HG03064 (cell line): ENCODE measurements around the gene ADAP1.
"Not testable (repeated sequence)": the region's sequence is repeated elsewhere in the genome, so short reads cannot be mapped to it uniquely, and the experiment has no call there.

Experiments used
- ATAC-seq: cut with Tn5 transposase; IDR thresholded peaks from one replicate; pipeline ENCODE4 v1.9.1; 2021; ENCODE audit warnings: low read depth; ENCODE audit not compliant: unreplicated experiment

Gene ADAP1

DNA sequence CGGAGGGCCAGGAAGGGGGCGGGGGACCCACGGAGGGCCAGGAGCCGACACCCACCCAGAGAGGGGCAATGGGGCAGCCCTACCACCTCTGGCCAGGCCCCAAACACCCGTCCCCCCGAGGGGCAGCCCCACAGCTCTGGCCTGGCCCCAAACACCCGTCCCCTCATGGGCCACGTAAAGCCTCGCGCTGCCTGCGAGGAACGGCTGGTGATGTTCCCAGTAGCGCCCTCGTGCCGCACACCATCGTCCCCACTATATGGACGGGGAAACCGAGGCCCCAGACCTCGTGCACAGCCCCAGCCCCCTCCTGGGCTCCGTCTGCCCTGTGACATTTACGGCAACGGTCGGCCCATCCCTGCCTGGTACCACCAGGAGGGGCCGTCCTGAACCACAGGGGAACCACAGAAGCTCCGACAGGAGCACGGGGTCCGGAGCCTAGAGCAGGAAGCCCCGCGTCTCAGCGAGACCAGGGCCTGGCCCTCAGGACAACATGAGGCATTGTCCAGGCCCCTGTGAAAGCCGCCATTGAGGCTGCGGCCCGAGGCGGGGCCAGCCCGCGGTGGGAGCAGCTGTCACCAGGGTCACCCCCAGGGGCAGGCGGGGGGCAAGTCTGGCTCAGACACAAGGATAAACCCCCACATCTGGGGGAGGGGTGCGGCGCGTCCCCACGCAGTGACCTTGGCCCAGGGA, 42.5 kb downstream of the ADAP1 start:
- no peak for ATAC-seq

DNA sequence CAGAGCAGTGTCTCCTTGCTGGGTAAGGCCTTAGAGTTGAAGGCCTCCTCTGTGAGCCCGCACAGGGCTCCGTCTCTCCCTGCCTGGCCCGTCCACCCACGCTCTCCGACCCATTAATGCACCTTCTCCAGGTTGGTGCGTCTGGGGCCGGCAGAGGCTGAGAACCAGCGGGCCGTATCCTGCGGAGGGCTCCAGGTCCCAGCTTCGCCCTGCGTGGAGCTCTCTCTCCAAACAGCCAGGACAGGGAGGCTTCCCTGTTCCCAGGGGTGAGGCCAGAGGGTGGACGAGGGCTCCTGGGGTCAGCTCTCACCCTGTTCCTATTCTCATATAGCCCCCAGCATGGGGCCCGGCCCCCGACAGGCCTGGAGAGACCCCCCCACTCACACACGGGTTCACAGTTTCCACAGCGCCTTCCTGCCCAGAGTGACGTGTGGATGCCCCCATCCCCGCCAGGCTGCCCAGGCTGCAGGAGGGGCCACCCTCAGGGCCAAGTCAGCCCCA, 43.5 kb downstream of the ADAP1 start:
- no peak for ATAC-seq

DNA sequence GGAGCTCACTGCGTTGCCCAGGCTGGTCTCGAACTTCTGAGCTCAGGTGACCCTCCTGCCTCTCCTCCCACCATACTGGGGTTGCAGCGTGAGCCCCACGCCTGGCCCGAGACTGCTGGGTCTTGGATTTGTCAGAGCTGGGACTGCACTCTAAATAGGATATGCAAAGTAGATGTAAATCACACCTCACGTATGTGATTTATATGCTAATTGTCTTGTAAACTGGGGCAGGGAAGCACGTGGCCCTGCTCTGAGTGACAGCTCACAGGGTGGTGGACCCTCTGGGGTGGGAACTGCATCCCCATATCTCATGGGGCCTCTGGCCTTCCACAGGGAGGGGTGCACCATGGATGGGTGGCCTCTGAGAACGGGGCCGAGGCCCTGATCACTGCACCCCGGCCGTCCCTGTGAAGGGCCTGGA, 44.0 kb downstream of the ADAP1 start:
- ATAC-seq = no peak

DNA sequence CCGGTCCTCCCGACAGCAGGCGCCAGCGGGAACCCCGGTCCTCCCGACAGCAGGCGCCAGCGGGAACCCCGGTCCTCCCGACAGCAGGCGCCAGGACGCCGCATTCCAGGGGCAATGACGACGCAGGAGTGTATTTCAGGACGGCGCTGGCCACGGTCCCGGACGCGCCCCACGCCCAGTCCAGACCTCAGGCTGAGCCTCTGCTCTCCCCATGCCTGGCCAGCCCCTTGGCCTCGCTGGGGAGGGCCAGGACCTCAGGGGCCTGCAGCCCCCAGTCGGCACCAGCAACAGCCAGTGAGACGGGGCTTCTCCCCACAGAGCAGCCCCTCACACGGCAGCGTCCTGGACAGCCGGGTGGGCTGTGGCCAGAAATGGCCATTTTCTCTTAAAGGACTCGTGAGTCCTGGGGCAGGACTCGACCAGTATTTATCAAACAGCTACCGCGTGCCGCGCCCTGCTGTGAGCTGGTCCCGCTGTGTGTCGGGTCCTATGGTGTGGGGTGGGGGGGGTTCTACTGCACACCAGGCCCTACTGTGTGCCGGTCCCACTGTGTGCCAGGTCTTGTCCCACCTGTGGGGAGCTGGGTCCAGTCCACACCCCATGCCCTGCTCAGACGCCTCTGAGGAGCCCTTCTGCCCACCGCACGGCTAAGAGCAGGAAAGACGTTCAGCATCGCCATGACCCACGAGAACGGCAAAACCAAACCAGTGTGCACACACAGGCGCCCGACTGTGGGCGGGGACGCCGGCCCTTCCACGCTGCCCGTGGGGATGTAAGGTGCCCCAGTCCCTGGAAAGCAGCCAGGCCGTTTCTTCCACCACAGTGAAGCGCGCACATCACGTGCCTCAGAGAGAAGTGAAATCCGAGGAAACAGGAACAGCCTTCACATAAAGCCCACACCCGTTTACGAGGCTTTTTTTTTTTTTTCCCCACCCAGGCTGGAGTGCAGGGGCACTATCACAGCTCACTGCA, 44.8 kb downstream of the ADAP1 start:
- no peak for ATAC-seq

DNA sequence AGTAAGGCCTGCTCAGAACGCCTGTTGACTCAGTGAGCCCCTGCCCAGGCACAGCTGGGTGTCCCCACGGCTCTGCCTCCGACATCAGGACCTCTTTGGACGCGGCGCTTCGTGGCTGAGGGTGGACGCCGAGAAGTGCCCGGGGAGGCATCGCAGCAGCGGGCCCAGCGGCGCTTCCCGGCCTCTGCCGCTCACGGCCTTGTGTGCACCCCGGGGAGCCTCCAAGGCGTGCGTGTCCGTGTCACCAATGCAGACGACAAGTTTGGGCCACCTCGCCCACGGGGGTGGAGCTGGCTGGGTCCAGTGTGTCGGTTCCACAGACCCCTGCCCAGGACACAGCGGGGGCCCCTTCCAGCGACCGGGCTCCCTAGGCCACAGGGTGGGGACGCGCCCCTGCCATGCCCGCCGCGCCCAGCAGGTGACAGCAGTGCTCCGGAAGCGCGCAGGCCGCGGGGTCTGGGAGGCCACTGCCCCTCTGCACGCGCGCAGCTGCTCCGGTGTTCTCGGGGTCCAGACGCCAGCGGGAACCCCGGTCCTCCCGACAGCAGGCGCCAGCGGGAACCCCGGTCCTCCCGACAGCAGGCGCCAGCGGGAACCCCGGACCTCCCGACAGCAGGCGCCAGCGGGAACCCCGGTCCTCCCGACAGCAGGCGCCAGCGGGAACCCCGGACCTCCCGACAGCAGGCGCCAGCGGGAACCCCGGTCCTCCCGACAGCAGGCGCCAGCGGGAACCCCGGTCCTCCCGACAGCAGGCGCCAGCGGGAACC, 45.7 kb downstream of the ADAP1 start:
- not testable (repeated sequence) for ATAC-seq

DNA sequence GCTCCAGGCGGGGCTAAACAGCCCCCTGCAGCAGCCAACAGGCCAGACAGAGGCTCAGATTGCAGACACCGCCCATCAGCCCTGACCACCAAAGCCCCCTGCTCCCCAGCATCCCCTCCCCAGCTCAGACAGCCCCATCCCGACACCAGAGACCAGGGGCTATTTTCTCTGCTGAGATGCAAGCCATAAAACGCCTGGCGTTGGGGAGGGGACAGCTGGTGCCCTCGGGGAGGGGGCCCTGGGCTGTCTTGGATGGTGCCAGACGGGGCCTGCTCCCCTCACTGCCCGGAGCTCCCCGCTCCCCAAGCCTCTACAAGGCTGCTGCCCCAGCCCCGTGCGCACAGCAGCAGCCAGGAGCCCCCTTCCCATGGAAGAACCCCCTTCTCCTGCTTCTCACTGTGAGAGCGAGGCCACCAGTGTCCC, 46.3 kb downstream of the ADAP1 start:
- no peak for ATAC-seq

DNA sequence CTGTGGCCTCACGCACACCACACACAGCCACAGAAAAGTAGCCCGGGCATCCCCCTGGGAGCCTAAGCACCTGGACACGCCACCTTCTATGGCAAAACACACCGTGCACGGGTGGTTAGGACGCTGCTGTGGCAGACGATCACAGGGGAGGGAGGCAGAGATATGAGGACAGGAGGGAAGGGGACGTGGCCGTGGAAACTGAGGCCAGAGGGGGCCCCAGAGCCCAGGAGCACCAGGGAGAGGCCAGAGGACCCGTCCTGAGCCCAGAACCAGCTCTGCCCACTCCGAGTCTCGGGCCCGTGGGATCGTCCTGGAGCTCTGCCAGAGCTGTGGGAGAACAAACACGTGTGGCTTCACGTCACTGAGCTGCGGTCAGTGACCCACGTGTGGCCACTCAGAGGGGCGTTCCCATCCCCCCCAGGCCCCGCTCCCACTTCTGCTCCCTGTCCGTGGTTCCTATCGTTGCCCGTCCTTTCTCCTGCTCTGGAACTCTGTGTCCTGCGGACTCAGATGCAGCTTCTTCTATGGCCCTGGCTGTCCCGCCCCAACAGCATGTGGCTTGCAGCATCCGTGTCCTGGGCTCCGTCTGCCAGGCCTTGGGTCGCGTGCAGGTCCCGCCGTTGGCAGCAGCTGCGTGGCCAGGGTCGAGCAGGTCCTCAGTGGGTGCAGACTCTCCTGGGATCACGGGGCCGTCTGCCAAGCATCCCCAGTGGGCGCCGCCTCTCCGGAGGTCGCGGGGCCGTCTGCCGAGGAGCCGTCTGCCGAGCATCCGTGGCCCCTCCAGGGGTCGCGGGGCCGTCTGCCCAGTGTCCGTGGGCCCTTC, 47.1 kb downstream of the ADAP1 start:
- ATAC-seq = no peak

DNA sequence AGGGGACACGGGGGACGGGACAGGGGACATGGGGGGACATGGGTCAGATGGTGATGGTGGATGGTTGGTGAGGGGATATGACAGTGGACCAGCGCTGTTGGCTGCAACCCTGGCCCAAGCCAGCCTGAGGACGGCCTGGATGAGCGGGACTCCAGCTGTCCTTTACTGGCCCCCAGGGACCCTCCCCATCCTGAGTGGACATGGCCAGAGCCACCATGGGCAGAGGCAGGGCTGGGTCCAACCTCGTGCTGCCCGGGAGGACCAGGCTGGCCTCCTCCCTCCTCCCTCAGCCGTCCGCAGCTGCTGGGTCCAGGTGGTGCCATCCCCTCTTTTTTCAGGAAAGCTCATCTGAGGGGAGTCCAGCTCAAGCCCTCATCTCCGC, 47.7 kb downstream of the ADAP1 start:
- ATAC-seq = no peak

DNA sequence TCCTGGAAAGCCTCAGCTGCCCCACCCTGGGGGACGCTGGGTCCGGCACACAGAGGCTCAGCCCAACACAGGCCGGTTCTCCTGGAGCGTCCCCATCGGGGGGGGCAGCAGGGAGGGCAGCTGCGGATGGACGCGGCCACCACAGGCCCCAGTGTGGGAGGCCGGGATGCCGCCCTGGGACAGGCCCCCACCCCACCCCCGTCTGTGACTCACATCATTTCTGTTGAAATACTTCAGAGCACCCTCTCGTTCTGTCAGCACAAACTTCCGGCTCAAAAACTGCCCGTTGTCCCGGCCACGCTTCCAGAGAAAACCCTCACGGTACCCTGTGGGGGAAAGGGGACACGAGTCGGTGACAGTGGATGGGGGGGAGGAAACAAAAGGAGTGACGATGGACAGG, 49.6 kb downstream of the ADAP1 start:
- no peak for ATAC-seq

DNA sequence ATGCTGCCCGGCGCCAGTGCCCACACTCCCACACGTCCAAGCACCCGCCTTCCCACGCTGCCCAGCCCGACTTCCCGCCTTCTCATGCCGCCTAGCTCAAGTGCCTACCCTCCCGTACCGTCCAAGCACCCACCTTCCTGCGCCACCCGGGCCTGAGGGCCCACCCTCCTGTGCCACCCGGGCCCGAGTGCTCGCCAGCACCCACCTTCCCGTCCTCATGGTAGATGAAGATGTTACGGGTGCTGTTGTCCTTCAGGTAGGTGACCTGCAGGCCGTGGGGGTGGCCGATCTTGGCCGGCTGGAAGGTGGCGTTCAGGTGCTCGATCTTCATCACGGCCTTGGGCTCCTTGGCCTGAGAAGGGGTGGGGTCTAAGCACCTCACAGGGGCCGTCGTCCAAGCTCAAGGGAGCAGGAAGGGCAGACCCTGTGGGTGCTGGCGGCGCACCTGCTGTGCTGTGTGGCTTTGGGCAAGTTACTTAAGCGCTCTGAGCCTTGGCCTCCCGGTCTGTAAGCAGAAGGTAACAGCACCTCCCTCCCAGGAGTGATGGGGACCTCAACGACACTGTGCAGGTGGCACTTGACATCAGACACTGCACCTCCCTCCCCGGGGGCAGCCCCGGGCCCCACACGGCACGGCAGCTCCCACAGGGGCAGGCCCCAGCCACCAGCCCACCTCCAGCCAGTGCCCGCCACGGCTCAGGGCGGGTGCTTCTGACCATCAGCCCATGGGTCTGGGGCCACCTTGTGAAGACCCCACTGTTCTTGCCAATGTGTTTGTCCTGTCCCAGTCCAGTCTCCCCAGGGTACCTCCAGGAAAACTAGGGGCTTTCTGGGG, 50.3 kb downstream of the ADAP1 start:
- no peak for ATAC-seq

DNA sequence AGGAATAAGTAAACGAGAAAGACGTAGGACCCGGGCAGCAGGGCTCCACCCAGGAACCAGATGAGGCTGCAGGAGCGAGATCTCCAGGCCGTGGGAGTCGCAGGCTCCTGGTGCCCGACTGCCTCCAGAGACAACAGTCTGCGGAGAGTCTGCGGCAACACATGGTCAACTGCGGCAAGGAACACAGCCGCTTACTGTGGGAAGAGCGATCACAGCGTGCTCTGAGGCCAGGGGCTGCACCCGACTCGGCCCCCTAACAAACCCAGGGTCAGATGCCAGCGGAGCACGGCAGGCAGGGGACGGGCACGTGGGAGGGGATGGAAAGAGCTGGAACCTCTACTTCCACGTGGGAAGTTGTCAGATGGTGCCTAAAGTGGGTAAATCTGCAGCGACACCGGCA, 51.5 kb downstream of the ADAP1 start:
- no peak for ATAC-seq

DNA sequence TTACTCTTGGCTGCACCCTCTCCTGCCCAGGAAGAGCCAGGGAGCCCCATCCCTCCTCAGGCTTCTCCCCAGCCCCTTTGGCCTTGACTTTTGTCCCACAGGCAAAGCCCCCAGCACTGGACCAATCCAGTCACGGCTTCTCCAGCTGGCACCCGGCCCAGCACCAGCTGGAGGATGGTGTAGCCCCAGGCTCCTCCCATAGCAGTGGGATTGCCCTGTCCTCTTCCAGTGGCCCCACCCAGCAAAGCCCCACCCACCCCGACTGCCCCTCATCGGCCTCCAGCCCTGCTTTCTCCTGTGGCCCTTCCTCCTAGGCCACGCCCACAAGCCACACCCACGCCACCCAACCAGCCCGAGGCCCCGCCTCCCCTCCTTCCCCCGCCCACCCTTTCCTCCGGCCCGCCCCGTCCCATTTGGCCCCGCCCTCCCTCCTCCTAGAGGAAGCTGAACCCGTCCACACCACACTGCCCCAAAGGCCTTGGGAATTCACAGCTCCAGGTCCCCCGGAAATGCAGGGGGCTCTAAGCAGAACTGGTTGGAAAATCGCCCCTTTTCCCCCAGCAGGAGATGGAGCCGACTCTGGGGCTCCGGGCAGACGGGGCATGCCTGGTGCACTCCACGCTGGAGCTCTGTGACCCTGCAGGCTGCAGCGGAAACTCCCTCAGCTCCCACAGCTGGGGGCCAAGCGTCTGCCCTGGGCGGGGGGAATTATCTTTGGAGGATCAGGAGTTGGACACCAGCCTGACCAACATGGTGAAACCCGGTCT, 52.9 kb downstream of the ADAP1 start:
- no peak for ATAC-seq

DNA sequence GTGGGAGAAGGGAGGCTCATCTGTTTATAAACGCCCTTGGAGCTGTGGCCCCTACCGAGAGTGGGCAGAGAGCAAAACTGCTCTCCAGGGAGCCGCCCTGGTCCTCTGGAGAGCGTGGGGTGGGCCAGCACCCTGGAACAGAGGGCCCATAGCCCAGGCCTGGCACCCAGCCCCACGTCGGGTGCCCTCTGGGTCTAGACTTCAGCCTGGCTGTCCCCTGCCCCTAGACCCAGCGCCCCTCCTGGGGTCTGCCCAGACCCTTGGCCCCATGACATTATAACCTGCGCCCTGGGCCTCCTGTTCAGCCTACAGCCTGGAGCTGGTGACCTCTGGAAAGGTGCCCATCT, 53.5 kb downstream of the ADAP1 start:
- ATAC-seq = no peak

DNA sequence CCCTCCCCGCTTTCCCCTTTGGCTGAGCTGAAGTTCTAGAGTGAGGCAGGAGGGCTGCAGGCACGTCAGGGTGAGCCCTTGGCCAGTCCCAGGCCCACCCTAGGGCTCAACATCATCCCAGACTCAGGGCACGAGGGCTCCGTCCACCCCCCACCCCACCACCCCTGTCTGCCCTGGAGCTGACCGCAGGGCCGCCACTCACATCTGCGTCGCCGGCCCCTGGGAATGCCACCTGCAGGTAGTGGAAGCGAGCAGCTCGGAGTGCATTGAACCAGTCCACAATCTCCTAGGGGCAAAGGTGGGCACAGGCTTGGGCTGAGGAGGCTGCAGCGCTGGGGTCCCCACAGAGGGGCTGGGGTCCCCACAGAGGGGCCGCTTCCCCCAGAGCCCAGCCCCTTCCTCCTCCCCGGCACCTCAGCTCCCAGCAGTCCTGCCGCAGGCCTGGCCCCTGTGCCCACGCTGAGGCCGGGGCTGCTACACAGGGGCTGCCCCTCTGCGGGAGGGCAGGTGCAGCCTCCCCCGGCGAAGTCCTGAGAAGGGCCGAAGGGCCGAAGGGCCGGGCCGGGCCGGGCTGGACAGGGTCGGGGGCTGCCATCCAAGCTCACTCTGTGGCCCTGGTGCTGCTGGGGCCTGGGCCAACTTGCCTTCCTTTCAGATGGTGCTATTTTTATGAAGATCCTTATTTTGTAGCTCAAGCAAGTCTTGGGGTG, 54.0 kb downstream of the ADAP1 start:
- ATAC-seq = no peak

DNA sequence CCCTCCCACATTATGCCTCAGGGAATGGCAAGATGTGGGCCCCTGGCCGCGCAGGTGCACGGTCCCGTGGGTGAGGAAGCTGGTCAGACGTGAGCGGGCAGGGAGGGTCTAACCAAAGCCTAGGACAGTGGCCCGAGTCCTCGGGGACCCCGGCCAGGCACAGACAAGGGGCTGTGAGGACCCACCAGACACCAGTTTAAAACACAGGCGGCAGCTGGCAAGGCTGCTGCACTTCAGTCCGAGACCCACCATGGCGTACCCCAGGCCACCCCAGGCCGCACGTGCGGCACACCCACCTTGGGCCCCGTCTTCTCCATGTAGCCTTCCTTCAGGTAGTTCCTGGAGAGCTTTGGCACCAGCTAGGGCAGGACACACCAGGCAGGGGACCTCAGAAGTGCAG, 54.7 kb downstream of the ADAP1 start:
- no peak for ATAC-seq

DNA sequence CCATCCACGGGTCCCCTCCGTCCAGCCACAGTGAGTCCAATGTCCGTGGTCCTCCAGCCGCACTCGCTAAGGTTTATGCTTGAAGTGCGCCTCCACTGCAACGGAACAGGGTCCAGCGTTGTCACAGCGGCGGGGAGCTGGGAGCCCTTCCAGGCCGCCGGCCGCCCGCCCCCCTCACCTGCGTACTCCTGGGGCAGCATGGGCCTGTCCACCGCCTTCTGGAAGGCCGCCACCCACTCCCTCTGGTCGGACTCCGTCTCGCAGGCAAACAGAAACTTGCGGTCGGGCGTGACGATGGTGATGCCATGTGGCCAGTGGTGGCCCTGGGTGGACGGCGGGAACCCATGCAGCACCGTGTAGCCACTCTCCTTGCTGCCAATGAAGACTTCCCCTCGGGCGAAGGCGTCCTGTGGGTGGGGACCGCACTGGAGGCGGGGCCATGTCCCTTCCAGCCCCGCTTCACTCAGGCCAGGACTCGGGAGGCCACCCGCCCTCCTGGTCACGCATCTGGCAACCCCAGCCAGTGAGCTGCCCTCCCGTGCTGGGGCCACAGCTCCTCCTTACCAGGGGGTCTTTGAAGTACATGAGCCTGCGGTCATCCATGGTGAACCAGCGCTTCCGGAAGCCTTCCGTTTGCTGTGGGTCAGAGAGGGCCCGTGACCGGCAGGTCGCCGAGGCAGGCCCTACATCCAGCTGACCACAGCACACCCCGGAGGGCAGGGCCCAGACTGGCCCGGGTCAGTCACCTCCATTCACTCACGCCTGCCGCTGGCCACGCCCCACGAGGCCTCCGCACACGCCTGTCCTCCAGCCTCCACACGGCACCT, 55.4 kb downstream of the ADAP1 start:
- no peak for ATAC-seq

DNA sequence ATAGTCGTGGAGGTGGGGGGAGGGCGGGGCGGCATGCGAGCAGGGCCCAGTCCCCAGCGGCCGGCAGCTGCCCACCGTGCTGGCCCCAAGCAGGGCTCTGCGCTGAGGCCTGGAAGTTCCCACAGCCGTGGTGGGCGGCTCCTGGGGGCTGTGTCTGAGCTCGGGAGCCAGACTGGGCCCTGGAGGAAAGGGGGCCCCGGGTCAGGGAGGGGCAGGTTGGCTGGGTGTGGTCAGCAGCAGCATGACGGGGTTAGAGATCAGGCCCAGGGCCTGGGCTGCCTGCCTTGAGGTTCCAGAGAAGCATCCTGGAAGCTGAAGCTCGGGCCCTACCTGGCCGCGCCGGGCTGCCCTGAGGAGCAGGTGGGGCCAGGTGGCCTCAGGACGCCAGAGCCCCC, 56.0 kb downstream of the ADAP1 start:
- ATAC-seq = no peak
